Dedifferentiated amniotic fluid mesenchymal stem cell (primary cell): ENCODE measurements around the gene UBE2N.
"Not testable (repeated sequence)": the region's sequence is repeated elsewhere in the genome, so short reads cannot be mapped to it uniquely, and the experiment has no call there.

Experiments used
- DNase-seq: peaks from one replicate; pipeline ENCODE4 v3.0.0-alpha.2; 2016; ENCODE audit errors: extremely low spot score

UBE2N gene

DNA sequence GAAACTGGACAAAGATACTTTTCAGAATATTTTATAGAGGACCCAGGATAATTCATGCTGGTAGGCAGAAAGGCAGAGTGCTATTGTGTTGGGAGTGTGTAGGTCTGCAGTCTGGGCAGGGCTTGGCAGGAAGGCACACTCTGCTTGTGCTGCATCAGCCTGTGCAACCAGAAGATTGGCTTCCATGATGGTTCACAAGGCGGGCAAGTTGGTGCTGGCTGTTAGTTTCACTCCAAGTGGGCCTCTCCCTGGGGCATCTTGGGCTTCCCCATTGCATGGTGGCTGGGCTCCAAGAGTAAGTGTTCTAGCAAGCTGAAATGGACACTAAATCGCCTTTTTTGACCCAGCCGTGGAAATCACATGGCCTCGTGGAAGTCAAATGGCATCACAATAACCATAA lies 1.8 kb upstream of the UBE2N start:
- DNase-seq, result no peak

- peak; percentile 20 for DNase-seq
Observed at GRCh38 chr12:93442411-93443340, 929 bp upstream of the UBE2N start.

DNA sequence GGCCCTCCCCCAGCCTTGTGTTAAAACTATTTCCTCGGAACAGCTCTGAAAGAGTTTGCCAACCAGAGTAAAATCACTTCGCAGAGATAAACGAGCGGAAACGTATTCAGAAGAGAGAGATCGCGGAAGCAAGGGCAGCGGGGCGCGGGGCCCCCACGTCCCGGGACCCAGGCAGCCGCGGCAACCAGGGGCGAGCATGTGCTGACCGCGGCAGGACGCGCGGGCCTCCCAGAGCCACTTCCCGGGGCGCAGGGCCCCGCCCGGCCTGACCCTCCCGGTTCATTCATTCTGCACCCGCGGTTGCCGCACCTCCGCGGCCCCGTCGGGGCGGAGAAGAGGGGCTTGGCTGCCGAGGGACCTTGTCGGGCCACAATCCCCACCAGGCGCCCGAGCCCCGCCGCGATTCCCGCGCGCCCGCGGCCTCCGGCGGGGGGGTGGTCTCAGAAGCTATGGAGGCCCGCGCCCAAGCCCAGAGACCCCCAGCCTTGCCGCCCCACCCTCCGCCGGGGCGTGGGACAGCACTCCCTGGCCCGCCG lies 598 bp downstream of the UBE2N start:
- DNase-seq, result no peak

DNA sequence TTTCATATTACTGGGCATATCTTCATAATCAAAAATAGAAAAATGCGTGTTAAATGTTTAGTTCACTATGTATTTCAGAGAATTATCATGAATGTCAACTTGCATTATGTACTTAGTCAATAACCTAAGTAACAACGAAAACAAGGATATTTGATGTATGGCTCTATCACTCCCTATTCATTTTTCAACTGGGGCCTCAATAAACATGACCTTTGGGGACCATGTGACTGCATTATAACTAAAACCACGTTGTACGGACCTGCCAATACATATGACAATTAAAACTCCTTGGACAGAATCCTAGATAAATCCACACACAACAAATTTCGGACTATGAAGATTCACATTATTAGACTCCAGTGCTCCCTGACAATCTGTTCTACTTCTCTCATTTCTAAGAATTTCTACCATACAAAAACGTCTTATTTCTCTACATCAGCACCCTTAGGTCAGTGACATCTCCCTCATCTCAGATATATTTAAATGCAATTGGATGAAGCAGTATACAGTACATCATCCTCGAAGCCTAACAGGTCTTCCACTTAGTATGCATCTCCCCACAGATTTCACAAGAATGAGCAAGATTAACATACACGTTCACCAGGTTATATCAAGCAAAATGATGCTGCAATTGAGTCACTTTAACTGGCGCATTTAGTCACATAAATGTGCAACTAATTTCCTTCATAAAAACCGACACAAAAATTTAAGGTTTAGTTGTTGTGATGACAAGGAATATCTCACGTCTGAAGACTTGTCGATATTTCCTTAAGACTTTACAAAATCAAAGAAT lies 1.5 kb downstream of the UBE2N start:
- DNase-seq, result peak; percentile 23

GRCh38 chr12:93438266-93439050 lies 3.3 kb downstream of the UBE2N start:
- DNase-seq, result no peak

- no peak for DNase-seq
Observed at GRCh38 chr12:93434256-93434865, 7.4 kb downstream of the UBE2N start.

- DNase-seq, result not testable (repeated sequence)
Observed at GRCh38 chr12:93432031-93432430, 9.7 kb downstream of the UBE2N start.

- no peak for DNase-seq
Observed at GRCh38 chr12:93430280-93430679, 11.5 kb downstream of the UBE2N start.

- no peak for DNase-seq
Observed at GRCh38 chr12:93429852-93430251, 11.9 kb downstream of the UBE2N start.

DNA sequence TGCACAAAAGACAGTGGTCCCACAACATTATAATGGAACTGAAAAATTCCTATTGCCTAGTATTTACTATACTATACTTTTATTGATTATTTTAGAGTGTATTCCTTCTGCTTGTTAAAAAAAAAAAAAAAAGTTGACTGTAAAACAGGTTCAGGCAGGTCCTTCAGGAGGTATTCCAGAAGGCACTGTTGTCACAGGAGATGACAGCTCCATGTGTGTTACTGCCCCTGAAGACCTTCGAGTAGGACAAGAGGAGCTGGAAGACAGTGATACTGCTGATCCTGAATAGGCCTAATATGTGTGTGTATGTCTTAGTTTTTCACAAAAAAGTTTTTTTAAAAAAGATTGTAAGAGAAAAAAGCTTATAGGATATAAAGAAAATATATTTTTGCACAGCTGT lies 12.3 kb downstream of the UBE2N start:
- DNase-seq, result no peak

DNA sequence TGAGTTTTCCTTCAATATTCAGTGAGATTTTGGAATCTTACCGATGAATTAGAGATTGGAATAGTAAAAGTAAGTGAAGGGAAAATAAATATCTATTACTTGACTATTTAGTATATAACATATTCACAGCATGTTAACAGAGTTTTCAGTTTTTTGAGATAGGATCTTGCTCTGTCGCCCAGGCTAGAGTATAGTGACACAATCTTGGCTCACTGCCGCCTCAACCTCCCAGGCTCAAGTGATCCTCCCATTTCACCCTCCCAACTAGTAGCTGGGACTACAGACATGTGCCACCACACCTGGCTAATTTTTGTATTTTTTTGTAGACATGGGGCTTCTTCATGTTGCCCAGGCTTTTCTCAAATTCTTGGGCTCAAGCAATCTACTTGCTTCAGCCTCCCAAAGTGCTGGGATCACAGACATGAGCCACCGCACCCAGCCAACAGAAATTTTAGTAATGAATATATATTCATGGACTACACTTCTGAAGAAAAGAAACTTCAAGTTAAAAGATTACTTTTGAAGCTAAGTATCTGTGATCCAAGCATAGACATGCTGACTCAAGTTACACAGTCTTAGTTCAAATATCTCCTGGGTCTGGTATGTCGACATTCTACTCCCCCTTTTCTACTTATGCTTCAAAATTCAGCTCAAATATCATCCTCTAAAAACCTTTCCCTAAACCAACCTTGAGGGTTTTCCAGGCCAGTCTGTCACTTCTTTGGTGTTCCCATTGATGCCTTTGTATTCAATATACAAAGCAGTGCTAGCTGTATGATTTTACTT lies 13.8 kb downstream of the UBE2N start:
- peak; percentile 36 for DNase-seq

DNA sequence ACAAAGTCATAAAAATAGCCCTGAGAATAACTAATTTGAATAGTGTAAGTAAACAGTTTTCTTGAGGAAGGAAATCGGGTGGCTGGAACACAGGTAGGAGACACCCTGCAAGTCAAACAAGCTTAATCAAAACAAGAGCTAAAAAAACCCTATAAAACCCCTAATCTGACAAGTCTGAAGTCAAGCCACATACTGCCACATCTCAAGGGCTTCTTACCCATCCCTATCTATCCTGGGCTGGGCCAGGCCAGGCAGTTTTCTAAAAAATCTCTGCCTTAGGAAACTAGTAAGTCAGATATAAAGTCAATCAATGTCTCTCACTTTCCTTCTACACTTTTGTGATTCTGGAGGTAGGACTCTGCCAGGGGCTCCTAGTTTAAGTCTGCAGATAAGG lies 15.3 kb downstream of the UBE2N start:
- no peak for DNase-seq

- no peak for DNase-seq
Observed at GRCh38 chr12:93425736-93426411, 15.9 kb downstream of the UBE2N start.

- no peak for DNase-seq
Observed at GRCh38 chr12:93422050-93422449, 19.7 kb downstream of the UBE2N start.

DNA sequence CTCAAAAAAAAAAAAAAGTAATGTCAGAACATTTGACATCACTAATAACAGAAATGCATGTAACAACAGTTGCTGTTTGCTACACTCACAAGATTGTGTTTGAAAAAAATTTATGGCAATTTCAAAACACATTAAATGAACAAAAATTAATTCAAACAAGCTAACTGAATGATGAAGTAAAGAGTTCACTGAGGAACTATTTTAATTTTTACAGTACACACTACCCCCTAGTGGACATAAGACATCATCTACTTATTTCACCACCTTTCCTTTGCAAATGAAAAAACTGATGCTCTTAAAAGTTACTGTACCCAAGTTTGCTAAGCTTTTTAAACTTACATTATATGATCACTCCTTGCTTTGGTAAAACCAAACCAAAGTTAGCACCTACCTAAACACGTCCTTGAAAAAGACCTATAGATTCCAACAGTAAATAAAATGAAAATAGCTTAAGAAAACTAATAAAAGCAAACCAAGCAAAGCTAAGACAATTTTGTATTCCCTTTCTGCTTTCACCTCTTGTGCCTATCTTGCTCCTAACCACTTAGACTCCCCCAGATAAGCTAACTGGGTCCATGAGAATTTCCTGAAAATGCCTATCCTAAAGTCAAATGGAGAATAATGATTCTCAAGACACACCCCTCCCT lies 22.2 kb downstream of the UBE2N start:
- DNase-seq, result peak; percentile 78

GRCh38 chr12:93417967-93418480 lies 23.7 kb downstream of the UBE2N start:
- no peak for DNase-seq

GRCh38 chr12:93415723-93416464 lies 25.9 kb downstream of the UBE2N start:
- DNase-seq, result peak; percentile 49

DNA sequence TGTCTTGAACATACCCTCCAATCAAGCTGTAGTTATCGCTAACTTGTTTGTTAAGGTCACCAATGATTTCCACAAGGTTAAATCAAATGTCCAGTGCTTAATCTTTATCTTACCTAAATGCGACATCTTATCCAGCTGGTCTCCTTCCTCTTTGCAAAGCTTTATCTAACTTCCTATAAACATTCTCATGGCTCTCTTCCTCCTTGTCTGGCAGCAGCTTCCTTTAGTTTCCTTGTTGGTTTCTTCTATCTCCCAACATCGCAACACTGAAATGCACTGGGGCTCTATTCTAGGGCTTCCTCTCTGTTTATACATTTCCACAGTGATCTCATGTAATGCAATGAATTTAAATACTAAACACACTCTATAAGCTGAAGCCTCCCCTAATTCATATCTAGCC lies 28.7 kb downstream of the UBE2N start:
- DNase-seq, result no peak
